ENCODE results near the gene MAGI3. TPM values are rescaled to one million over a fixed set of nuclear protein-coding genes. Genes with fewer than 3 reads are reported as not detected.

MAGI3 gene
- total RNA-seq, 6 experiments from 2014 or later, result 8.5 to 14.5 (median 12.3) TPM

- intact Hi-C loops (cut with DNase I), result no loop called here
- no peak overlapping the region for H3K27ac ChIP-seq
- no peak overlapping the region for H3K4me3 ChIP-seq
- no peaks in the 10 kb centered on the region for H3K4me1 ChIP-seq
- ATAC-seq (no peak), DNase-seq (no peak)
- TF ChIP-seq CTCF (IDR thresholded peaks at IDR 0.05) (no peak), POLR2A (IDR thresholded peaks at IDR 0.05) (no peak)
- WGBS (ENCODE audit: insufficient coverage, low coverage, low lambda C conversion rate, missing lambda C conversion rate), result 90% methylated on average over 2 of the region's 2 CpGs
- no peaks in the 10 kb centered on the region for H3K9me3 ChIP-seq
- H3K36me3 ChIP-seq, result peaks cover 0 to 3% (median 1%) of the 10 kb centered on the region in 4 donors
- H3K27me3 ChIP-seq, result no peaks in the 10 kb centered on the region
Measured at GRCh38 chr1:113721010-113721409, 330.7 kb downstream of the MAGI3 start.

- intact Hi-C loops (cut with DNase I), result no loop called here
- H3K27me3 ChIP-seq, result no peaks in the 10 kb centered on the region
Measured at GRCh38 chr1:113732802-113733201, 342.5 kb downstream of the MAGI3 start.

GRCh38 chr1:113734357-113735055 lies 344.2 kb downstream of the MAGI3 start:
- H3K4me3 ChIP-seq, result no peak overlapping the region
- 60% methylated on average over 1 of the region's 2 CpGs for WGBS (ENCODE audit: insufficient coverage, low coverage, low lambda C conversion rate, missing lambda C conversion rate)
- TF ChIP-seq POLR2A (IDR thresholded peaks at IDR 0.05) (no peak), CTCF (IDR thresholded peaks at IDR 0.05) (no peak)
- ATAC-seq (no peak), DNase-seq (no peak)
- no peaks in the 10 kb centered on the region for H3K4me1 ChIP-seq
- peaks cover 0 to 5% (median 0%) of the 10 kb centered on the region in 4 donors for H3K36me3 ChIP-seq
- H3K27me3 ChIP-seq, result no peaks in the 10 kb centered on the region
- intact Hi-C loops (cut with DNase I), result no loop called here
- H3K9me3 ChIP-seq, result no peaks in the 10 kb centered on the region
- H3K27ac ChIP-seq, result no peak overlapping the region

More at GRCh38 chr1:113732802-113733201, 342.5 kb downstream of the MAGI3 start:
- no peaks in the 10 kb centered on the region for H3K9me3 ChIP-seq
- no peak overlapping the region for H3K27ac ChIP-seq
- H3K4me1 ChIP-seq, result no peaks in the 10 kb centered on the region
- H3K36me3 ChIP-seq, result peaks cover 0 to 4% (median 0%) of the 10 kb centered on the region in 4 donors
- TF ChIP-seq POLR2A (IDR thresholded peaks at IDR 0.05), result no peak
- TF ChIP-seq CTCF (IDR thresholded peaks at IDR 0.05), result no peak
- ATAC-seq (no peak), DNase-seq (no peak)
- no peak overlapping the region for H3K4me3 ChIP-seq
- 95% methylated on average over 4 of the region's 5 CpGs for WGBS (ENCODE audit: insufficient coverage, low coverage, low lambda C conversion rate, missing lambda C conversion rate)

Small RNAs within 50 kb of the gene (small RNA-seq; reads per million reads assigned to genes)
- 0 reads per million in 2 experiments for gene MTND5P20
